IgD-negative memory B cell (primary cell): ENCODE results near the gene SOX8. TPM values are rescaled to one million over a fixed set of nuclear protein-coding genes. Genes with fewer than 3 reads are reported as not detected.
"Not testable (repeated sequence)": the region's sequence is repeated elsewhere in the genome, so short reads cannot be mapped to it uniquely, and the experiment has no call there.

ENCODE experiments used
- H3K27ac Mint-ChIP-seq, 3 donors: one replicate each; pipeline ENCODE4 v1.8.0; 2020 to 2022; ENCODE audit warnings: mild to moderate bottlenecking in 3 of 3, mixed read lengths in 3 of 3, moderate library complexity in 1 of 3
- H3K27me3 Mint-ChIP-seq: one replicate; pipeline ENCODE4 v1.8.0; 2021; ENCODE audit warnings: mixed read lengths
- H3K36me3 Mint-ChIP-seq: one replicate; pipeline ENCODE4 v1.8.0; 2020; ENCODE audit warnings: mild to moderate bottlenecking, mixed read lengths
- H3K4me1 Mint-ChIP-seq, 3 donors: one replicate each; pipeline ENCODE4 v1.8.0; 2020 to 2022; ENCODE audit warnings: mixed read lengths in 3 of 3, mild to moderate bottlenecking in 1 of 3
- H3K4me3 Mint-ChIP-seq, 4 donors: one replicate each; pipeline ENCODE4 v1.8.0; 2020 to 2022; ENCODE audit warnings: mild to moderate bottlenecking in 4 of 4, mixed read lengths in 4 of 4, moderate library complexity in 3 of 4
- H3K9me3 Mint-ChIP-seq, 3 donors: one replicate each; pipeline ENCODE4 v1.8.0; 2020 to 2021; ENCODE audit warnings: mixed read lengths in 3 of 3, mild to moderate bottlenecking in 1 of 3
- polyA plus RNA-seq: library from polyadenylated mRNA; unstranded; fragments of 300-500 nt; fragmentation: Illumina TruSeq; gene quantifications from one replicate; pipeline ENCODE4 v1.2.3, GENCODE V29; 2021

The SOX8 gene
- polyA plus RNA-seq, 1 donor from 2014 or later, result 0.48 TPM

DNA sequence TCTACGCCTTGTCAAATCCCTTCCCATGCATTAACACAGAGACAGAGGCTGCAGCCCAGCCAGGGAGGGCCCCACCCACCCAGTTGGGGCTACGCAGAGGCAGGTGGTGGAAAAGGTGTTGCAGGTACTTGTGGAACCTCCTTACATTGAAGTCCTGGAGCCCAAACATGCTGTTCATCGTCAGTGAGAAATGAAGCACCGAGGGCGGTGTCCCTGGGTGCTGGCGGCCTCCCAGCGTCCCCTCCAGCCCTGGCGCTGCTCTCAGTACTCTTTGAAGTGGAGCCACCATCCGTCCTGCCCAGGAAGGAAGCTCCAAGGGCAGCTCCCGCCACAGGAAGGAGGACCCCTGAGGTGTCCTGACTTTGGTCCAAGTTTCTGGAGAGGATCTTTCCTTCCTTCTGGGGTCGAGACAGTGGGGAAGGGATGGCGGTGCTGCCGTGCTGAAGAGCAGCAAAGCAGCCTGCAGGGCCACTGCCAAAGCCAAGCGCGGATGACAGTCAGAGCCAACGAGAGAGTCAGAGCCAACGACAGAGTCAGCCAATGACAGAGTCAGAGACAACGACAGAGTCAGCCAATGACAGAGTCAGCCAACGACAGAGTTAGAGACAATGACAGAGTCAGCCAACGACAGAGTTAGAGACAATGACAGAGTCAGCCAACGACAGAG is 34.2 kb upstream of the SOX8 start:
- Mint-ChIP-seq H3K4me1 (peaks cover 0 to 1% (median 0%) of the 10 kb centered on the region in 3 donors), H3K36me3 (peaks cover 8% of the 10 kb centered on the region), H3K27ac (no peak overlapping the region), H3K9me3 (peaks cover 2 to 9% (median 8%) of the 10 kb centered on the region in 3 donors), H3K4me3 (no peak overlapping the region), H3K27me3 (no peaks in the 10 kb centered on the region)

DNA sequence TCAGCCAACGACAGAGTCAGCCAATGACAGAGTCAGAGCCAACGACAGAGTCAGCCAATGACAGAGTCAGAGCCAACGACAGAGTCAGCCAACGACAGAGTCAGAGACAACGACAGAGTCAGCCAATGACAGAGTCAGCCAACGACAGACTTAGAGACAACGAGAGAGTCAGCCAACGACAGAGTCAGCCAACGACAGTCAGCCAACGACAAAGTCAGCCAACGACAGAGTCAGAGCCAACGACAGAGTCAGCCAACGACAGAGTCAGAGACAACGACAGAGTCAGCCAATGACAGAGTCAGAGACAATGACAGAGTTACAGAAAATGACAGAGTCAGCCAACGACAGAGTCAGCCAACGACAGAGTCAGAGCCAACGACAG is 33.7 kb upstream of the SOX8 start:
- not testable (repeated sequence) for H3K27me3 Mint-ChIP-seq, H3K27ac Mint-ChIP-seq, H3K36me3 Mint-ChIP-seq, H3K4me3 Mint-ChIP-seq, H3K4me1 Mint-ChIP-seq, H3K9me3 Mint-ChIP-seq

DNA sequence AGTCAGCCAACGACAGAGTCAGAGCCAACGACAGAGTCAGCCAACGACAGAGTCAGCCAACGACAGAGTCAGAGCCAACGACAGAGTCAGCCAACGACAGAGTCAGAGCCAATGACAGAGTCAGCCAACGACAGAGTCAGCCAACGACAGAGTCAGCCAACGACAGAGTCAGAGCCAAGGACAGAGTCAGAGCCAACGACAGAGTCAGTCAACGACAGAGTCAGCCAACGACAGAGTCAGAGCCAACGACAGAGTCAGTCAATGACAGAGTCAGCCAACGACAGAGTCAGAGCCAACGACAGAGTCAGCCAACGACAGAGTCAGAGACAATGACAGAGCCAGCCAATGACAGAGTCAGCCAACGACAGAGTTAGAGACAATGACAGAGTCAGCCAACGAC is 32.8 kb upstream of the SOX8 start:
- H3K4me1 Mint-ChIP-seq, H3K9me3 Mint-ChIP-seq, H3K27ac Mint-ChIP-seq, H3K36me3 Mint-ChIP-seq, H3K27me3 Mint-ChIP-seq, H3K4me3 Mint-ChIP-seq: not testable (repeated sequence)

DNA sequence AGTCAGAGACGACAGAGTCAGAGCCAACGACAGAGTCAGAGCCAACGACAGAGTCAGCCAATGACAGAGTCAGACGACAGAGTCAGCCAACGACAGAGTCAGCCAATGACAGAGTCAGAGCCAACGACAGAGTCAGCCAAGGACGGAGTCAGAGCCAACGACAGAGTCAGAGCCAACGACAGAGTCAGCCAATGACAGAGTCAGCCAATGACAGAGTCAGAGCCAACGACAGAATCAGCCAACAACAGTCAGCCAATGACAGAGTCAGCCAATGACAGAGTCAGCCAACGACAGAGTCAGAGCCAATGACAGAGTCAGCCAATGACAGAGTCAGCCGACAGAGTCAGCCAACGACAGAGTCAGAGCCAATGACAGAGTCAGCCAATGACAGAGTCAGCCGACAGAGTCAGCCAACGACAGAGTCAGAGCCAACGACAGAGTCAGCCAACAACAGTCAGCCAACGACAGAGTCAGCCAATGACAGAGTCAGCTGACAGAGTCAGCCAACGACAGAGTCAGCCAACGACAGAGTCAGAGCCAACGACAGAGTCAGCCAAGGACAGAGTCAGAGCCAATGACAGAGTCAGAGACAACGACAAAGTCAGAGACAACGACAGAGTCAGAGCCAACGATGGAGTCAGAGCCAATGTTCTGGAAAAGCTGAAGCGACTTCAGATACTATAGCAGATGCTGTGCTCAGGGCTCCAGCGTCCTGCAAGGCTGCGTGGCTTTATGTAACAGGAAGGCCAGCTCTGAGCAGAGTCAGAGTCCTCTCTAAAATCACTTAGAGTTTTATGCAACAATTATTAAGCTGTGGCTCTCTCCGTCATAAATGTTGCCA is 30.6 kb upstream of the SOX8 start:
- not testable (repeated sequence) for H3K4me1 Mint-ChIP-seq, H3K36me3 Mint-ChIP-seq, H3K27ac Mint-ChIP-seq, H3K9me3 Mint-ChIP-seq, H3K27me3 Mint-ChIP-seq, H3K4me3 Mint-ChIP-seq

DNA sequence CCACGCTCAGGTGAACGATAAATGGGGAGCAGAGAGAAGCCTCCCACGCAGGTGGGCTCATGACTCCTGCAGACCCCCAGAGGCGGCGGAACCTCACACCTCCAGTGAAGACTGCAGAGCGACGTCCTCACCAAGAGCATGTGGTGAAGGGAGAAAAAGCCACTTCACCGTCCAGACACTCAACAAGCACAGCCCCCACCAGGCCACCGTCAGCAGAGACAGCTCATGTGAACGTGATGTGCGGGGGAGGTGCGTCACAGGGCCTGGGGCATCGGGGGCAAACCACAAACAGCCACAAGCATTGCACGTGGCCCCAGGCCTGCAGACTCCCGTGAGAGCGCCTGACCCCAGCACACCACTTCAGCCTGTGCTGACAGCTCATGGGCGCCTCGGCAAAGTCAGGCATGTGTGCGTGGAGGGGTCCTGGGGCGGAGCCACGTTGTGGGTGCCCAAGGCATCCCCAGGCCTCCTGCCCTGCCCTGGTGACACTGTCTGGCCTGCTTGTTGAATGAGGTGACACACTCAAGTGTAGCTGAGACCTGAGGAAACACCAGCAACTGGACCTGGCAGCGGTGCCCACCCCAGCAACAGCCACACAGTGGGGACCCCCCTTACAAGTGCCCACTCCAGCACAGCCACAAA is 29.8 kb upstream of the SOX8 start:
- H3K9me3 Mint-ChIP-seq, result no peaks in the 10 kb centered on the region
- peaks cover 7% of the 10 kb centered on the region for H3K36me3 Mint-ChIP-seq
- peaks cover 0 to 3% (median 0%) of the 10 kb centered on the region in 3 donors for H3K4me1 Mint-ChIP-seq
- peak overlapping the region in 1 of 4 donors; percentile 23 for H3K4me3 Mint-ChIP-seq
- no peaks in the 10 kb centered on the region for H3K27me3 Mint-ChIP-seq
- no peak overlapping the region for H3K27ac Mint-ChIP-seq

DNA sequence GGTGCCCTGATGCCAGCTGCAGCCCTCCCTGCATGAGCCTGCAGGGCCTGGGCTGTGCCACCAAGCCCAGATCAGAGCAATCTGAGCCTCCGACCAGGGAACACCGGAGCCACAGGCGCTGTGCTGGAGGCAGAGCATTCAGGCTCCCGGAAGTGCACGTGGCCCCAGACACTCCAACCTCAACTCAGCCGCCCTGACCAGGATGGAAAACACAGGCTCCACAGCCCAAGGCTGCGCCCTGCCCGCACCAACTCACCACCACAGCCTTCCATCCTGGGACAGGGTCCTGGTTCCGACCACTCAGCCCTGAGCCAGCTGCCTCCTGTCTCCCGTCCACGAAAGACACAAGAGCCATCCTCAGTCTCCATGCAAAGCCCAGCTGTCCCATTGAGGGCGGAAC is 29.2 kb upstream of the SOX8 start:
- no peak overlapping the region for H3K4me3 Mint-ChIP-seq
- H3K4me1 Mint-ChIP-seq, result peaks cover 0 to 3% (median 0%) of the 10 kb centered on the region in 3 donors
- H3K9me3 Mint-ChIP-seq, result no peaks in the 10 kb centered on the region
- no peaks in the 10 kb centered on the region for H3K27me3 Mint-ChIP-seq
- H3K36me3 Mint-ChIP-seq, result peaks cover 9% of the 10 kb centered on the region
- H3K27ac Mint-ChIP-seq, result no peak overlapping the region

DNA sequence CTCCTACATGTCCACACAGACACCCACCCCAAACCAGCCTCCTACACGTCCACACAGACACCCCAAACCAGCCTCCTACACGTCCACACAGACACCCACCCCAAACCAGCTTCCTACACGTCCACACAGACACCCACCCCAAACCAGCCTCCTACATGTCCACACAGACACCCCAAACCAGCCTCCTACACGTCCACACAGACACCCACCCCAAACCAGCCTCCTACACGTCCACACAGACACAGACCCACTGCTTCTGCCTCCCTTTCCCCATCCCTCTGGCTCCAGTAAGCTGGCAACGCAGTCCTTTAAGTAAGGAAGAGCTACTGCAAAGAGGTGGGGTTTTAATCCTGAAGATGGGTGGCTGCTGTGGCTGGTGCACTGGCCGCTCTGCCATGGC is 27.8 kb upstream of the SOX8 start:
- not testable (repeated sequence) for H3K27me3 Mint-ChIP-seq, H3K9me3 Mint-ChIP-seq, H3K4me3 Mint-ChIP-seq, H3K36me3 Mint-ChIP-seq, H3K4me1 Mint-ChIP-seq, H3K27ac Mint-ChIP-seq

DNA sequence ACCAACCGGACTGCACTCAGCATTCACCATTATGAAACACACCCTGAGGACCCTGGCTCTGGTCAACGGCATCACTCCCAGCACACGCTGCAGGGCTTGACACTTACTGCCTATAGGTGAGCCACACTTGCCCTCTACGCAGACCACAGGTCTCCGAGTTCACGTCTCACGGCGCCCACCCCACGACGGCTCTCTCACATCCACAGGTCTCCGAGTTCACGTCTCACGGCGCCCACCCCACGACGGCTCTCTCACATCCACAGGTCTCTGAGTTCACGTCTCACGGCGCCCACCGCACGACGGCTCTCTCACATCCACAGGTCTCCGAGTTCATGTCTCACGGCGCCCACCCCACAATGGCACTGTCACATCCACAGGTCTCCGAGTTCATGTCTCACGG is 25.8 kb upstream of the SOX8 start:
- not testable (repeated sequence) for H3K9me3 Mint-ChIP-seq, H3K27me3 Mint-ChIP-seq, H3K27ac Mint-ChIP-seq, H3K4me1 Mint-ChIP-seq, H3K4me3 Mint-ChIP-seq
- H3K36me3 Mint-ChIP-seq, result peaks cover 11% of the 10 kb centered on the region

DNA sequence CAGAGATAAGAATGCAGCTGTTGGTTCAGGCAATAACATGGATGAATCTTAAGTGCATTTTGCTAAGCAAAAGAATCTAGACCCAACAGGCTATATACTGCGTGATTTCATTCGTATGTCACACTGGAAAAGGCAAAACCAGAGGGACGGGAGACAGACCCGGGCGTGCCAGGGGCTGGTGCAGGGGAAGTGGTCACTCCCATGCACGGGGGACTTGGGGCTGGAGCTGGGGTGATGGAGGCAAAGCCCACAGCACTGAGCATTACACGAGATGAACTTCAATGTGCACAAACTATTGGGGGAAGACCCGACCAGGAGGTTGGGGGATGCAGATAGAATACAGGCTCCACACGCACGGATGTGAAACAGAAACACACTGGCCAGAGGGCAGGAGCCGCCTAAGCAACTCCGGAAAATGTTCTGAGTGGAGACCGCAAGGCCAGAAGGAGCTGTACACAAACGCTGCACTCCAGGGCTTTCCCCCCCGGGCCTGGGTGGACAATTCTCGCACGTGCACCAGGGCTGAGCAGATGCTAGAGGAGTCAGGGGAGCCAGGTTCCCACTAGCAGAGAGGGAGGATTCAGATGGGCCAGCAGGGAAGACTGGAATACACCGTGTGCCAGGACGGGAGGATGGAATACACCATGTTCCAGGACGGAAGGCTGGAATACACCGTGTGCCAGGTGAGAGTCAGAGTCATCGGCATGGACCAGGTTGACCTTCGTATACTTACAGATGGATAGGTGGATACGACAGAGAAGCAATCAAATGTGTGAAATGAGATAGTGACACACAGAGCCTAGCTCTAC is 22.1 kb upstream of the SOX8 start:
- no peak overlapping the region for H3K4me3 Mint-ChIP-seq
- H3K9me3 Mint-ChIP-seq, result no peaks in the 10 kb centered on the region
- H3K27me3 Mint-ChIP-seq, result no peaks in the 10 kb centered on the region
- peaks cover 5 to 9% (median 5%) of the 10 kb centered on the region in 3 donors for H3K4me1 Mint-ChIP-seq
- H3K36me3 Mint-ChIP-seq, result peaks cover 8% of the 10 kb centered on the region
- H3K27ac Mint-ChIP-seq, result no peak overlapping the region

DNA sequence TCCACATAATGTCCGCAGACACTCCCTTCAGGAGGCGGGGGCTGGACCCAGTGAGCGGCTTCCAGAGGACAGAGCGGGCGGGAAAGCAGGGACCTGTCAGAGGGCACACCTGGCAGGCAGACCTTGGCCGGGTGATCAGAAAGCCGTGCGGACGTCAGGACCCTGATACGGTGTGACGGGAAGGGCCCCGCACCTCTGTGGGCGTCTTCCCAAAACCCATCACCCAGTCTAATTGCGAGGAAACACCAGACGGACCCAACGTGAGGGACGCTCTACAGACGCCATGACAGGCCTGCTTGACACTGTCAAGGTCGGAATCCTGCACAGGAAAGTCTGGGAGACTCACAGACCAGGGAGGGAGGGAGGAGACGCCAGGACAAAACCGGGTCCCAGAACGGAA is 19.2 kb upstream of the SOX8 start:
- peaks cover 17% of the 10 kb centered on the region for H3K36me3 Mint-ChIP-seq
- H3K27me3 Mint-ChIP-seq, result no peaks in the 10 kb centered on the region
- H3K4me3 Mint-ChIP-seq, result no peak overlapping the region
- H3K27ac Mint-ChIP-seq, result no peak overlapping the region
- H3K4me1 Mint-ChIP-seq, result peaks cover 4 to 18% (median 10%) of the 10 kb centered on the region in 3 donors
- H3K9me3 Mint-ChIP-seq, result peaks cover 0 to 4% (median 0%) of the 10 kb centered on the region in 3 donors

DNA sequence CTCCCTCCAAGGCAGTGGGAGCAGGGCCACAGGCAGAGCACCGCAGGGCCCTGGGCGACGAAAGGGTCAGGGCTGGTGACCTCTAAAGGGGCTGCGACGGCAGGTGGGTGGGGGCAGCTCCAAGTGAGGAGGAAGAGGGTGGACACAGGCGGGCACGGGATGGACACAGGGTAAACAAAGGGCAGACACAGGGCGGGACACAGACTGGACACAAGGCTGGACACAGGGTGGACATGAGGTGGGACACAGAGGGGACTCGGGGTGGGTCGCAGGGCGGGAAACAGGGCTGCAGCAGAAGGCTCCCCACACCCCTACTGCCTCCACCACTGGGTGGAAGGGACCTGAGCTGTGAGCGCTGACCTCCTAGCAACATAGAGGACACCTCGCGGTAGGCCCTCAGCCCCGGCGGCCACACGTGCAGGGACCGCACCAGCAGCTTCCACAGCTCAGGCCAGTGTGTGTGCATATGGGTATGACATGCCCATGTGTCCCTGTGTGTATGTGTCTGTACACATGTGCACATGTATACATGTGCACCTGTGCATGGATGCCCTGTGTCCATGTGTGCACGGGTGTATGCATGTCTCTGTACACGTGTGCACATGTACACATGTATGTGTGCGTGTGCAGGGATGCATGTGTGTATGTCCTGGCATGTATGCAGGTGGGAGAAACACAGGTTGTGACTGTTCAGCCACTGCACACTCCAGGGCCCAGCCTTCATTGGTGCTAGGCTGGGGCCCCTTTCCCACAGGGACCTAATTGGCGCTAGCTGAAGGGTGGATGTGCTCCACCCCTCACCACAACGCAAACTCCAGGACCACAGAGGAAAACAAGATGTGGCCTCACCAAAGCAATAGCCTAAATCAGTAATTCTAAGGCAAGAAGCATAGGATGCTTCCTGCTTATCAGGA is 18.4 kb upstream of the SOX8 start:
- H3K27me3 Mint-ChIP-seq, result no peaks in the 10 kb centered on the region
- peaks cover 0 to 4% (median 0%) of the 10 kb centered on the region in 3 donors for H3K9me3 Mint-ChIP-seq
- H3K4me1 Mint-ChIP-seq, result peaks cover 3 to 19% (median 10%) of the 10 kb centered on the region in 3 donors
- peaks cover 15% of the 10 kb centered on the region for H3K36me3 Mint-ChIP-seq
- no peak overlapping the region for H3K27ac Mint-ChIP-seq
- peak overlapping the region in 3 of 4 donors; percentile 52 to 67 (median 60) for H3K4me3 Mint-ChIP-seq

DNA sequence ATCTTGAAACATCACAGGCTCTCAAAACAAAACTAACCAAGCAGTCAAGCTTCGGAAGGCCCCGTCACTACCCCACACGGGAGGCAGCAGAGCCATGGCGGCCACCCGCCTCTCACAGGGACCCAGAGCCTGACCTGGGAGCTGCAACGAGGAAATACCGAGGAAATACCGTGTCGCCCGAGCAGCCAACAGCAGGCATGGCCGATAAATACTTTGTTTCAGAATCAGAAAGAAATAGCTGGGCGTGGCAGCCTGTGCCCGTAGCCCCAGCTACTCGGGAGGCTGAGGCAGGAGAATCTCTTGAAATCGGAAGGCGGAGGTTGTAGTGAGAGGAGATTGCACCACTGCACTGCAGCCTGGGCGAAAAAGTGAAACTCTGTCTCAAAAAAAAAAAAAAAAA is 17.7 kb upstream of the SOX8 start:
- Mint-ChIP-seq H3K9me3 (peaks cover 0 to 4% (median 0%) of the 10 kb centered on the region in 3 donors), H3K27ac (no peak overlapping the region), H3K4me3 (peak overlapping the region in 2 of 4 donors; percentile 60 to 67), H3K4me1 (peaks cover 3 to 26% (median 12%) of the 10 kb centered on the region in 3 donors), H3K36me3 (peaks cover 18% of the 10 kb centered on the region), H3K27me3 (no peaks in the 10 kb centered on the region)

DNA sequence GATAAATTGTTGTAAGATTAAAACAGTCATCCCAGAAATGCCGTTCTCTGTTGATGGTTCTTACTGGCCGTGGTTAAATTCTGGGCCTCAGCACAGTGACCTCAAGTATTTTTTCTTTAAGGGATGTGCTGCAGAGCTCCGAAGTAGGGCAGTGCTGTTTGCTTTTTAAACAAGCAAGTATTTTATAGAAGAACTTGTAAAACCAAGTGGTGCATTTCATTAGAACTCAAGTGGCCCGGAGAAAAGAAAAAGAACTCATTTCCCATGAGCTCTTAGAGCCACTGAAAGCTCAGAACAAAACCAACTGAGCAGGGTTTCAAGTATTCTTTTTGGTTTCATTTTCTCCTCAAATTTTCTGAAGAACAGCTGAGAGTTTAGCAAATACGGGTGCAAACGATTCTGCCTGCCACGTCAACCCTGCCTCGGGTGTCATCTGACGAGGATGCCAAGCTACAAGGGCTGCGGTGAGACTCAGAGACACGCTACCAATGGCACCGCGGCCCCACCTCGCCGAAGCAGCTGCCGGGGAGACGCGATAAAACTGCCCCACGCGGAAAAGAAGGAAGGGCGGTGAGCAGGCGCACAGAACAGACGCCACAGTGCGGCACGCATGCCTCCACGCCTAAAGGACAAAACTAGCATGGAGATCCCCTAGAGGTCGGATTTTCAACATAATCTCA is 17.1 kb upstream of the SOX8 start:
- H3K27ac Mint-ChIP-seq, result peak overlapping the region in 1 of 3 donors; percentile 59
- no peaks in the 10 kb centered on the region for H3K27me3 Mint-ChIP-seq
- H3K4me3 Mint-ChIP-seq, result peak overlapping the region in 3 of 4 donors; percentile 17 to 67 (median 46)
- peaks cover 0 to 4% (median 0%) of the 10 kb centered on the region in 3 donors for H3K9me3 Mint-ChIP-seq
- H3K4me1 Mint-ChIP-seq, result peaks cover 3 to 26% (median 12%) of the 10 kb centered on the region in 3 donors
- peaks cover 18% of the 10 kb centered on the region for H3K36me3 Mint-ChIP-seq
